Pons (tissue), 1 donor: ENCODE results near the gene OR5AU1.

Source experiments
- DNase-seq: peaks from one replicate; pipeline ENCODE4 v3.0.0-alpha.2; 2016; ENCODE audit warnings: low spot score

Gene OR5AU1

GRCh38 chr14:21155963-21156362 lies at the start of gene OR5AU1:
Gene OR5AU1, minus strand, starts transcription at chr14:21156063. Its CDS starts 191 bp downstream, at chr14:21155872.
- no peak for DNase-seq

- DNase-seq, result no peak
Observed at GRCh38 chr14:21205026-21205677, 49.3 kb upstream of the OR5AU1 start.

- DNase-seq, result no peak
Observed at GRCh38 chr14:21204167-21205025, 48.5 kb upstream of the OR5AU1 start.

GRCh38 chr14:21203470-21204166 lies 47.8 kb upstream of the OR5AU1 start:
- DNase-seq, result no peak

- no peak for DNase-seq
Observed at GRCh38 chr14:21202463-21203358, 46.8 kb upstream of the OR5AU1 start.

GRCh38 chr14:21201732-21202462 lies 46.0 kb upstream of the OR5AU1 start:
- no peak for DNase-seq

GRCh38 chr14:21200752-21201461 lies 45.0 kb upstream of the OR5AU1 start:
- no peak for DNase-seq

GRCh38 chr14:21199611-21200560 lies 44.0 kb upstream of the OR5AU1 start:
- no peak for DNase-seq

GRCh38 chr14:21197418-21198205 lies 41.7 kb upstream of the OR5AU1 start:
- no peak for DNase-seq

- no peak for DNase-seq
Observed at GRCh38 chr14:21194597-21194996, 38.7 kb upstream of the OR5AU1 start.

- DNase-seq, result no peak
Observed at GRCh38 chr14:21192875-21193535, 37.1 kb upstream of the OR5AU1 start.

- DNase-seq, result no peak
Observed at GRCh38 chr14:21192447-21192822, 36.6 kb upstream of the OR5AU1 start.

GRCh38 chr14:21191809-21192446 lies 36.1 kb upstream of the OR5AU1 start:
- peak; percentile 42 for DNase-seq

GRCh38 chr14:21191261-21191808 lies 35.5 kb upstream of the OR5AU1 start:
- DNase-seq, result no peak

- DNase-seq, result no peak
Observed at GRCh38 chr14:21185491-21185890, 29.6 kb upstream of the OR5AU1 start.

GRCh38 chr14:21184254-21184653 lies 28.4 kb upstream of the OR5AU1 start:
- no peak for DNase-seq

- no peak for DNase-seq
Observed at GRCh38 chr14:21182166-21182565, 26.3 kb upstream of the OR5AU1 start.
